Nephron progenitor cell (in vitro differentiated cells): ENCODE measurements around the gene MVB12B.

Experiments used
- DNase-seq: peaks from one replicate; pipeline ENCODE4 v3.0.0; 2021
- H3K27ac Mint-ChIP-seq: 2 replicates; pipeline ENCODE4 v1.8.0; 2021; ENCODE audit warnings: mild to moderate bottlenecking, moderate library complexity, mixed read lengths
- H3K27me3 Mint-ChIP-seq: 2 replicates; pipeline ENCODE4 v1.8.0; 2021; ENCODE audit warnings: mild to moderate bottlenecking, low read depth, mixed read lengths; ENCODE audit not compliant: poor library complexity
- H3K36me3 Mint-ChIP-seq: 2 replicates; pipeline ENCODE4 v1.8.0; 2021; ENCODE audit warnings: low read depth, mixed read lengths
- H3K4me1 Mint-ChIP-seq: 2 replicates; pipeline ENCODE4 v1.8.0; 2021; ENCODE audit warnings: mixed read lengths
- H3K4me3 Mint-ChIP-seq: 2 replicates; pipeline ENCODE4 v1.8.0; 2021; ENCODE audit warnings: mild to moderate bottlenecking, moderate library complexity, mixed read lengths
- H3K9me3 Mint-ChIP-seq: 2 replicates; pipeline ENCODE4 v1.8.0; 2021; ENCODE audit warnings: mild to moderate bottlenecking, moderate library complexity, mixed read lengths
- TF ChIP-seq, protein P1 (sequence below): fragments of 200-600 bp; sonication (generic); IDR thresholded peaks from 2 replicates; pipeline ENCODE4 v1.5.0; 2021; ENCODE audit warnings: antibody characterized with exemption

MVB12B gene

GRCh38 chr9:126522612-126523356 lies 196.2 kb downstream of the MVB12B start:
- TF ChIP-seq, protein P1, sequence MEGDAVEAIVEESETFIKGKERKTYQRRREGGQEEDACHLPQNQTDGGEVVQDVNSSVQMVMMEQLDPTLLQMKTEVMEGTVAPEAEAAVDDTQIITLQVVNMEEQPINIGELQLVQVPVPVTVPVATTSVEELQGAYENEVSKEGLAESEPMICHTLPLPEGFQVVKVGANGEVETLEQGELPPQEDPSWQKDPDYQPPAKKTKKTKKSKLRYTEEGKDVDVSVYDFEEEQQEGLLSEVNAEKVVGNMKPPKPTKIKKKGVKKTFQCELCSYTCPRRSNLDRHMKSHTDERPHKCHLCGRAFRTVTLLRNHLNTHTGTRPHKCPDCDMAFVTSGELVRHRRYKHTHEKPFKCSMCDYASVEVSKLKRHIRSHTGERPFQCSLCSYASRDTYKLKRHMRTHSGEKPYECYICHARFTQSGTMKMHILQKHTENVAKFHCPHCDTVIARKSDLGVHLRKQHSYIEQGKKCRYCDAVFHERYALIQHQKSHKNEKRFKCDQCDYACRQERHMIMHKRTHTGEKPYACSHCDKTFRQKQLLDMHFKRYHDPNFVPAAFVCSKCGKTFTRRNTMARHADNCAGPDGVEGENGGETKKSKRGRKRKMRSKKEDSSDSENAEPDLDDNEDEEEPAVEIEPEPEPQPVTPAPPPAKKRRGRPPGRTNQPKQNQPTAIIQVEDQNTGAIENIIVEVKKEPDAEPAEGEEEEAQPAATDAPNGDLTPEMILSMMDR: no peak
- Mint-ChIP-seq H3K4me3 (peak overlapping the region; percentile 50), H3K27ac (peak overlapping the region; percentile 34), H3K4me1 (peaks cover 95% of the 10 kb centered on the region), H3K27me3 (peaks cover 7% of the 10 kb centered on the region), H3K9me3 (no peaks in the 10 kb centered on the region), H3K36me3 (no peaks in the 10 kb centered on the region)
- DNase-seq: no peak

DNA sequence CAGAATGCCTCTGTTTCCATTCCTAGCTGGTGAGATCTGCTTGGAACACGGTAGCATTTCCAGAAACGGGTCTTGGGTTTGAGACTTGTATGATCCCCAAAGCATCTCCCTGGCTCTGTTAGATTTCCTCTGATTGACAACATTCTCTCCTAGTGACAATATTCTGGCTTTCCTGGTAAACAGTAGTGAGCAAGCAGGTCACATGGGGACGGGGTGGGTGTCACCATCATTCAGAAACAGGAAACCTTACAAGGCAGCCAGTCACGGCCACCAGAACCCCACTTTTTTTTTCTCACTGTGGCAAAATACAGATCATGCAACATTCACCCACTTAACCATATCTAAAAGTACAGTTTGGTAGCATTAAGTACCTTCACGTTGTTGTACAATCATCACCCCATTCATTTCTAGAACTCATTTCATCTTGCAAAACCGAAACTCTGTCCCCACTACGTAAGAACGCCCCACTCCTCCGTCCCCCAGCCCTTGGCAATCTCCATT lies 197.0 kb downstream of the MVB12B start:
- H3K27me3 Mint-ChIP-seq: peaks cover 13% of the 10 kb centered on the region

DNA sequence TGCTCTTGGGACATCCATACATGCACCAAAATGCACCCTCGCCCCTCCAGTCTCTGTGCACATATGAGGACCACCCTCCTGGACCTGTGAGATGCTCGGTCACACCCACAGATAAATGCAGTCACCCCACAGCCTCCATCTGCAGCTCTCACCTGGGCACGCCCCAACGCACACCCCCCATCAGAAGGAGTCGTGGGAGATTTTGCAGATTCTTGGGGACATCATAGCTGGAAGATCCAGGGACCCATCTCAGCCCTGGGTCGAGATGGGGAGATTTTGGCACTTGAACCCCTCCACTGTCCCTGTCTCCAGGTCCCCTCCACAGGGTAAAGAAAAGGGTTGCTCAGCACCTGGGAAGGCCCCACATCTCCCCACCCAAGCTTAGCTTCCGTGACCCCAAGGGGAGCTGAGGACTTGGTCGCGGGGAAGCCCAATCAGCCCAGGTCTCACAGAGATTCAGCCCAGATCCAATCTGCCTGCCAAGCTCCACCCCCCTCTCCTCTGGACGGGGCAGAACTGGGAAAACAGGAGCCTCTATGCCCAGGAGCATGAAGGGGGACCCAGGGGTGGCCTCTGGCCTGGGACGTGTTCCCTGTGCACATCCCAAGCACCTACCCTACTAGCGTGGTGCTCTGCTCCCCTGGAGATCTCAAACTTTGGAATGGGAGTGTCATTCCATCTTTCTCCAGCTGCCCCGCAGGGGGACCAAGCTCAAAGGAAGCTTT lies 197.9 kb downstream of the MVB12B start:
- H3K9me3 Mint-ChIP-seq: no peaks in the 10 kb centered on the region
- no peak overlapping the region for H3K4me3 Mint-ChIP-seq
- TF ChIP-seq, protein P1: no peak
- no peaks in the 10 kb centered on the region for H3K36me3 Mint-ChIP-seq
- peak overlapping the region; percentile 21 for H3K27ac Mint-ChIP-seq
- peaks cover 95% of the 10 kb centered on the region for H3K4me1 Mint-ChIP-seq
- no peak for DNase-seq
- H3K27me3 Mint-ChIP-seq: peaks cover 16% of the 10 kb centered on the region

More for the DNA sequence above, 197.0 kb downstream of the MVB12B start:
- H3K4me1 Mint-ChIP-seq: peaks cover 95% of the 10 kb centered on the region
- TF ChIP-seq, protein P1: no peak
- H3K36me3 Mint-ChIP-seq: no peaks in the 10 kb centered on the region
- no peak for DNase-seq
- H3K27ac Mint-ChIP-seq: no peak overlapping the region
- no peak overlapping the region for H3K4me3 Mint-ChIP-seq
- no peaks in the 10 kb centered on the region for H3K9me3 Mint-ChIP-seq

DNA sequence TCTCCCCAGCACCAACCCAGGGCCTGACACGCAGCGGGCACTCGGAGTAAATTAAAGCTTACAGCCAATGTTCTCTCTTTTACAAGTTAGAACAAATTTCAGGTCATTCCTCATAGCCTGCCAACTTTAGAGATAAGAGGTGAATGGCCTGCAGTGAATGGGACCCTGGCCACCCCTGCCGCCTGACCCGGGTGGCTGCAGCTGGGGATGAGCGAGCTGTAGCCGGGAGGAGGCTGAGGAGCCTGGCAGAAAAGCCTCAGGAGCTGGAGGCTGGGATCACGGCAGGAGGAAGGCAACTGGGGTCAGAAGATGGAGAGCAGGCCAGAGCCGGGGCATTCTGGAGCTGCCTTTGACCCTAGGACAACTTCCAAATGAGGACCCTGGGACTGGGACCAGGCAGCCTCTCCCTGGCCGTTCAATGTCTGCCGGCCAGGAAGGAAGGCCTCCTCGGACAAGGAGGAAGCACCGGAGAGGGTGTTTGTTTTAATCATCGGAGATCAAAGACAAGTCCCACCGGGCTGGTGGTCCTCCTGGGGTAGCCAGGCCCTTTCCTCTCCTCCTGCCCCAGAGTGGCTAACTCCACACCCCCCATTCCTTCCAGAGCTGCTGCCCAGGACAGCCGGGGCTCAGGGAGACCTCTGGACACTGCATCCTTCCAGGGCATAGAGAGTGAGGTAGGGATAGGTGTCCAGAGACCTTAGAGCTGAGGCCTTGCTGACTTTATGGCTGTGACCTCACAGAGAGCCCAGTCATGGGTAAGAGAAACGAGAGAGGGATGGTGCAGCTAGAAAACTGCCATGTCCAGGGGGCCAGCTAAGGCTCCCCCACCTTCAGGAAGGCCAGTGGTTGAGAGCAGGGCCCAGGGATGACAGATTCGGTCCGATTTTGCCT lies 199.8 kb downstream of the MVB12B start:
- Mint-ChIP-seq H3K27ac (no peak overlapping the region), H3K9me3 (no peaks in the 10 kb centered on the region), H3K4me3 (no peak overlapping the region), H3K4me1 (peaks cover 91% of the 10 kb centered on the region), H3K36me3 (no peaks in the 10 kb centered on the region), H3K27me3 (peaks cover 16% of the 10 kb centered on the region)
- no peak for DNase-seq
- TF ChIP-seq, protein P1: no peak

DNA sequence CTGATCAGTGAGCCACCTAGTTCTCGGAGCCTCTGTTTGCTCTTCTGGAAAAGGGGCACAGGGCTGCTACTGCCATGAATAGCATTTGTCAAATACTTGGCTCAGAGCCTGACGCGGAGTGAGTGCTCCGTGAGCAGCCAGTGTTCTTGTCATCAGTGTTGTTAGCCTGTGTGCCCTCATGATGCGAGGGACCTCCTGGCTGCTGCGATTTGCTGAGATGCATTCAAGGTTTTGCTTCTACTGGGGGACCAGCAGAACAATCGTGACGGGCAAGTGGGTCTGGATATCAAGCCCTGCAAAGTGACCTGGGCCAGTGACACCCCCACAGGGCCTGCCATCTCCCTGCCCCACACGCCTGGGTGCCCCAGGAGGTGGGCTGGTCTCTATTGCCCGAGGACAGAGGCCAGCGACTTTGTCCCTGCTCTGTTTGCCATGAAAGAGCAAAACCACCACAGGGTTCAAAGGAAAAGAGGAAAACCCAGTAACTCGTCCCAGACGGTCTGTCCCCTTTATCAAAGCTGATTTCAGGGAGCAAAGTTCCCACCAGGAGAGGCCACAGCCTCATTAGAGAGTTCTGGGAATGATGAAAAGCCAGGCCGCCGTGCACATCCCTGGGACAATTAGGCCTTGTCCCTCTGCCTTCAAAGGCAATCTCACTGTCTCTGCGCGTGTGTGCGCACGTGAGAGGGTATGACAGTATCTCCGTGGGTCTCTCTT lies 200.6 kb downstream of the MVB12B start:
- Mint-ChIP-seq H3K36me3 (no peaks in the 10 kb centered on the region), H3K4me3 (no peak overlapping the region), H3K9me3 (no peaks in the 10 kb centered on the region), H3K27me3 (peaks cover 16% of the 10 kb centered on the region), H3K4me1 (peaks cover 91% of the 10 kb centered on the region), H3K27ac (no peak overlapping the region)
- TF ChIP-seq, protein P1: no peak
- DNase-seq: no peak
